ENCODE data around the gene IGSF6. TPM values are rescaled to one million over a fixed set of nuclear protein-coding genes. Genes with fewer than 3 reads are reported as not detected.

IGSF6 gene
- total RNA-seq, 1 donor from 2014 or later, result 2.3 TPM

Other genes with a start within 250 kb of the IGSF6 start
- 56.1 TPM for gene METTL9, start 53.0 kb downstream of the IGSF6 start, total RNA-seq
- 0.11 TPM for gene OTOA, start 11.4 kb upstream of the IGSF6 start, total RNA-seq
- 49.6 TPM for gene NPIPB4, start 205.1 kb upstream of the IGSF6 start, total RNA-seq